ENCODE measurements around the gene KIF1A. TPM values are rescaled to one million over a fixed set of nuclear protein-coding genes. Genes with fewer than 3 reads are reported as not detected.

KIF1A gene
- total RNA-seq, 2 experiments from 2014 or later: not detected

GRCh38 chr2:240728827-240729226, 91.2 kb downstream of the KIF1A start:
- Mint-ChIP-seq H3K4me3 (no peak overlapping the region), H3K27ac (no peak overlapping the region), H3K27me3 (peaks cover 5% of the 10 kb centered on the region), H3K4me1 (ENCODE audit: low read depth) (no peaks in the 10 kb centered on the region), H3K36me3 (ENCODE audit: low read depth) (no peaks in the 10 kb centered on the region), H3K9me3 (no peaks in the 10 kb centered on the region)
- no peak overlapping the region for H3K4me3 ChIP-seq (ENCODE audit: low read length)
- DNase-seq (no peak), ATAC-seq (ENCODE audit: poor library complexity) (no peak)
- intact Hi-C loops (cut with DNase I, micrococcal nuclease): no loop called here
- H3K4me1 ChIP-seq (ENCODE audit: insufficient read depth, low read length): no peaks in the 10 kb centered on the region
- ChIA-PET POLR2A (no interaction called here), CTCF (no interaction called here)
- H3K27me3 ChIP-seq (ENCODE audit: control insufficient read depth in 1 of 2, insufficient read depth in 2 of 2, low read length in 2 of 2): no peaks in the 10 kb centered on the region
- H3K9me3 ChIP-seq (ENCODE audit: control insufficient read depth in 1 of 2, insufficient read depth in 1 of 2, low read length in 2 of 2): no peaks in the 10 kb centered on the region
- H3K27ac ChIP-seq (ENCODE audit: low read depth in 1 of 2, low read length in 2 of 2): no peak overlapping the region
- TF ChIP-seq CTCF (IDR thresholded peaks at IDR 0.05): no peak
- H3K36me3 ChIP-seq (ENCODE audit: insufficient read depth, low read length): no peaks in the 10 kb centered on the region

GRCh38 chr2:240728361-240728760, 91.7 kb downstream of the KIF1A start:
- ATAC-seq (ENCODE audit: poor library complexity): no peak
- H3K27me3 Mint-ChIP-seq: peaks cover 5% of the 10 kb centered on the region

GRCh38 chr2:240727913-240728312, 92.1 kb downstream of the KIF1A start:
- Mint-ChIP-seq H3K9me3 (no peaks in the 10 kb centered on the region), H3K4me1 (ENCODE audit: low read depth) (no peaks in the 10 kb centered on the region), H3K36me3 (ENCODE audit: low read depth) (no peaks in the 10 kb centered on the region), H3K4me3 (no peak overlapping the region), H3K27ac (no peak overlapping the region), H3K27me3 (peaks cover 5% of the 10 kb centered on the region)
- Histone ChIP-seq H3K36me3 (ENCODE audit: insufficient read depth, low read length) (no peaks in the 10 kb centered on the region), H3K9me3 (ENCODE audit: control insufficient read depth in 1 of 2, insufficient read depth in 1 of 2, low read length in 2 of 2) (no peaks in the 10 kb centered on the region), H3K4me1 (ENCODE audit: insufficient read depth, low read length) (no peaks in the 10 kb centered on the region), H3K4me3 (ENCODE audit: low read length) (no peak overlapping the region), H3K27ac (ENCODE audit: low read depth in 1 of 2, low read length in 2 of 2) (no peak overlapping the region), H3K27me3 (ENCODE audit: control insufficient read depth in 1 of 2, insufficient read depth in 2 of 2, low read length in 2 of 2) (no peaks in the 10 kb centered on the region)
- ATAC-seq (ENCODE audit: poor library complexity) (no peak), DNase-seq (no peak)
- intact Hi-C loops (cut with DNase I, micrococcal nuclease): no loop called here
- ChIA-PET CTCF (no interaction called here), POLR2A (no interaction called here)
- TF ChIP-seq CTCF (IDR thresholded peaks at IDR 0.05): no peak

More at GRCh38 chr2:240728361-240728760, 91.7 kb downstream of the KIF1A start:
- Histone ChIP-seq H3K27me3 (ENCODE audit: control insufficient read depth in 1 of 2, insufficient read depth in 2 of 2, low read length in 2 of 2) (no peaks in the 10 kb centered on the region), H3K4me1 (ENCODE audit: insufficient read depth, low read length) (no peaks in the 10 kb centered on the region), H3K9me3 (ENCODE audit: control insufficient read depth in 1 of 2, insufficient read depth in 1 of 2, low read length in 2 of 2) (no peaks in the 10 kb centered on the region), H3K4me3 (ENCODE audit: low read length) (no peak overlapping the region), H3K36me3 (ENCODE audit: insufficient read depth, low read length) (no peaks in the 10 kb centered on the region), H3K27ac (ENCODE audit: low read depth in 1 of 2, low read length in 2 of 2) (no peak overlapping the region)
- Mint-ChIP-seq H3K36me3 (ENCODE audit: low read depth) (no peaks in the 10 kb centered on the region), H3K4me3 (no peak overlapping the region), H3K4me1 (ENCODE audit: low read depth) (no peaks in the 10 kb centered on the region), H3K9me3 (no peaks in the 10 kb centered on the region), H3K27ac (no peak overlapping the region)
- DNase-seq: no peak
- intact Hi-C loops (cut with DNase I, micrococcal nuclease): no loop called here
- CTCF ChIA-PET: no interaction called here
- POLR2A ChIA-PET: no interaction called here
- no peak for TF ChIP-seq CTCF (IDR thresholded peaks at IDR 0.05)
